Measurements from ENCODE around the gene TGFA. TPM values are rescaled to one million over a fixed set of nuclear protein-coding genes. Genes with fewer than 3 reads are reported as not detected.
A peak's percentile ranks its signal among the peaks of the same experiment; 100 is the strongest.

Gene TGFA
- total RNA-seq, 2 experiments from 2014 or later, result 0.25 to 0.38 TPM

GRCh38 chr2:70583091-70583490 is 29.5 kb upstream of the TGFA start:
- intact Hi-C loops (cut with micrococcal nuclease), result no loop called here
- H3K27ac Mint-ChIP-seq, result no peak overlapping the region
- ChIA-PET POLR2A (no interaction called here), CTCF (no interaction called here)
- H3K4me1 Mint-ChIP-seq (ENCODE audit: low read depth), result peaks cover 10% of the 10 kb centered on the region
- H3K36me3 Mint-ChIP-seq (ENCODE audit: low read depth), result no peaks in the 10 kb centered on the region
- H3K27me3 Mint-ChIP-seq, result no peaks in the 10 kb centered on the region
- ATAC-seq (no peak), DNase-seq (no peak)
- no peaks in the 10 kb centered on the region for H3K9me3 Mint-ChIP-seq
- H3K4me3 Mint-ChIP-seq, result no peak overlapping the region
- no peak for TF ChIP-seq CTCF (IDR thresholded peaks at IDR 0.05)

- Mint-ChIP-seq H3K9me3 (no peaks in the 10 kb centered on the region), H3K36me3 (ENCODE audit: low read depth) (no peaks in the 10 kb centered on the region), H3K27ac (no peak overlapping the region), H3K4me3 (no peak overlapping the region), H3K27me3 (peaks cover 9% of the 10 kb centered on the region), H3K4me1 (ENCODE audit: low read depth) (peaks cover 10% of the 10 kb centered on the region)
- no peak for TF ChIP-seq CTCF (IDR thresholded peaks at IDR 0.05)
- ATAC-seq (peak; percentile 34), DNase-seq (no peak)
- intact Hi-C loops (cut with micrococcal nuclease), result no loop called here
- ChIA-PET POLR2A (interaction anchor here (1.1 kb wide), 1 partner anchor 16 kb away, joined by 3 read pairs; no protein-coding TSS in a partner anchor), CTCF (interaction anchor here (1.0 to 1.4 kb wide), 3 partner anchors 30 to 240 kb away, joined by 3 to 4 read pairs (median 3); no protein-coding TSS in a partner anchor)
Measured at GRCh38 chr2:70580352-70580751, 26.7 kb upstream of the TGFA start.

GRCh38 chr2:70574618-70575017 is 21.0 kb upstream of the TGFA start:
- DNase-seq, result no peak
- H3K27ac Mint-ChIP-seq, result no peak overlapping the region
- ChIA-PET POLR2A (no interaction called here), CTCF (interaction anchor here (0.8 to 1.0 kb wide), 2 partner anchors 9 to 10 kb away, joined by 3 read pairs; no protein-coding TSS in a partner anchor)
- no peak for ATAC-seq
- H3K27me3 Mint-ChIP-seq, result peaks cover 21% of the 10 kb centered on the region
- no peaks in the 10 kb centered on the region for H3K36me3 Mint-ChIP-seq (ENCODE audit: low read depth)
- no peaks in the 10 kb centered on the region for H3K9me3 Mint-ChIP-seq
- peaks cover 5% of the 10 kb centered on the region for H3K4me1 Mint-ChIP-seq (ENCODE audit: low read depth)
- no peak overlapping the region for H3K4me3 Mint-ChIP-seq
- TF ChIP-seq CTCF (IDR thresholded peaks at IDR 0.05), result no peak
- intact Hi-C loops (cut with micrococcal nuclease), result no loop called here

GRCh38 chr2:70574109-70574508 is 20.5 kb upstream of the TGFA start:
- Mint-ChIP-seq H3K4me1 (ENCODE audit: low read depth) (peaks cover 5% of the 10 kb centered on the region), H3K27me3 (peaks cover 21% of the 10 kb centered on the region), H3K4me3 (no peak overlapping the region), H3K27ac (no peak overlapping the region), H3K9me3 (no peaks in the 10 kb centered on the region), H3K36me3 (ENCODE audit: low read depth) (no peaks in the 10 kb centered on the region)
- TF ChIP-seq CTCF (IDR thresholded peaks at IDR 0.05), result no peak
- ATAC-seq, result no peak
- intact Hi-C loops (cut with micrococcal nuclease), result no loop called here
- ChIA-PET POLR2A (no interaction called here), CTCF (interaction anchor here (0.8 to 1.4 kb wide), 5 partner anchors 9 to 233 kb away, joined by 3 to 5 read pairs (median 4); no protein-coding TSS in a partner anchor)
- DNase-seq, result no peak

GRCh38 chr2:70570041-70570661 is 16.5 kb upstream of the TGFA start:
- Mint-ChIP-seq H3K4me3 (no peak overlapping the region), H3K9me3 (no peaks in the 10 kb centered on the region), H3K4me1 (ENCODE audit: low read depth) (peaks cover 5% of the 10 kb centered on the region), H3K27me3 (peaks cover 13% of the 10 kb centered on the region), H3K27ac (no peak overlapping the region), H3K36me3 (ENCODE audit: low read depth) (no peaks in the 10 kb centered on the region)
- no peak for TF ChIP-seq CTCF (IDR thresholded peaks at IDR 0.05)
- ATAC-seq (no peak), DNase-seq (no peak)
- intact Hi-C loops (cut with micrococcal nuclease), result no loop called here
- ChIA-PET POLR2A (no interaction called here), CTCF (no interaction called here)
